Fibroblast of villous mesenchyme (primary cell): Measurements from ENCODE around the gene FHAD1. TPM values are rescaled to one million over a fixed set of nuclear protein-coding genes. Genes with fewer than 3 reads are reported as not detected.

Experiments used
- DNase-seq: peaks from one replicate; pipeline ENCODE4 v3.0.0-alpha.2; 2010; ENCODE audit warnings: low read depth
- H3K4me3 ChIP-seq: 2 replicates; pipeline ENCODE4 v1.5.1; 2011; ENCODE audit warnings: low read depth, mild to moderate bottlenecking, low read length
- CTCF ChIP-seq: IDR thresholded peaks from 2 replicates; pipeline ENCODE4 v1.5.1; 2012; ENCODE audit warnings: low read depth, mild to moderate bottlenecking, low read length; ENCODE audit not compliant: insufficient read depth
- total RNA-seq: library from RNA; depleted of rRNA; stranded (reverse); fragments of >200 nt; gene quantifications from 2 replicates; pipeline ENCODE4 v1.2.3, GENCODE V29; 2012

Gene FHAD1
- total RNA-seq, 1 donor: under 0.01 TPM

DNA sequence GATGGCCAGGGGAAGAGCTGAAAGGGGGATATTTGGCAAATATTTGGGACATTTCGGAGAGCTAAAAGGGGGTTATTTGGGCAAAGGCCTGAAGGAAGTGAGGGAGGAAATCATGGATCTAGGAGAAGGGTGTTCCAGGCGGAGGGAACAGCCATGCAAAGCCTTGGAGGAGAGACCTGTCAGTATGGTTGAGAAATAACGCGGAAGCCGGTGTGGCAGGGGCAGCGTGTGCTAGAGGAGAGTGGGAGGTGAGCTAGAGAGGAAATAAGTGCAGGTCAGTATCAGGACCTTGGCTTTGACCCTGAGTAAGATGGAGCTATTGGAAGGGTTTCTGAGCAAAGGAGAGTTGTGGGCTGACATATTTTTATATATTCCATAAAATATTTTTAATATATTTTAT, 194.2 kb downstream of the FHAD1 start:
- no peak for TF ChIP-seq CTCF
- DNase-seq: no peak
- H3K4me3 ChIP-seq: no peak overlapping the region

- DNase-seq: no peak
- TF ChIP-seq CTCF: no peak
- no peak overlapping the region for H3K4me3 ChIP-seq
These were observed 195.1 kb downstream of the FHAD1 start for GRCh38 chr1:15442119-15442518.

DNA sequence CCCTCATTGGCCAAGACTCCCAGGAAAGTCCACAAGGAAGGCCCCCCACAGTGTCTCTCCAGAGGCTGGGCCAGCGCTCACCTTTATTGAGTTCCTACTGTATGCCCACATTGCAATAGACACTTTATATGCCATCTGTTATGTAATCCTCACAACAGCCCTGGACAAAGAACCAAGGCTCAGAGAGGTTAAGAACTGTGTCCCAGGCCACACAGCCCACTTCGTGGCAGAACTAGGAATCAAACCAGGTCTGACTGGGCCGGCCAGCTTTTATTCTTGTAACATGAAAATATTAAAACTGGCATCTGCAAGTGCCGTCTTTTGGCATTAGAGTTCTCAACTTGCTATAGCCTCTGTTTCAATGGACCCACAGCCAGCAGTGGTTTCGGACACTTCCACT, 195.7 kb downstream of the FHAD1 start:
- DNase-seq: no peak
- H3K4me3 ChIP-seq: no peak overlapping the region
- no peak for TF ChIP-seq CTCF

- DNase-seq: no peak
- TF ChIP-seq CTCF: no peak
- H3K4me3 ChIP-seq: no peak overlapping the region
These were observed 196.3 kb downstream of the FHAD1 start for GRCh38 chr1:15443281-15443680.

DNA sequence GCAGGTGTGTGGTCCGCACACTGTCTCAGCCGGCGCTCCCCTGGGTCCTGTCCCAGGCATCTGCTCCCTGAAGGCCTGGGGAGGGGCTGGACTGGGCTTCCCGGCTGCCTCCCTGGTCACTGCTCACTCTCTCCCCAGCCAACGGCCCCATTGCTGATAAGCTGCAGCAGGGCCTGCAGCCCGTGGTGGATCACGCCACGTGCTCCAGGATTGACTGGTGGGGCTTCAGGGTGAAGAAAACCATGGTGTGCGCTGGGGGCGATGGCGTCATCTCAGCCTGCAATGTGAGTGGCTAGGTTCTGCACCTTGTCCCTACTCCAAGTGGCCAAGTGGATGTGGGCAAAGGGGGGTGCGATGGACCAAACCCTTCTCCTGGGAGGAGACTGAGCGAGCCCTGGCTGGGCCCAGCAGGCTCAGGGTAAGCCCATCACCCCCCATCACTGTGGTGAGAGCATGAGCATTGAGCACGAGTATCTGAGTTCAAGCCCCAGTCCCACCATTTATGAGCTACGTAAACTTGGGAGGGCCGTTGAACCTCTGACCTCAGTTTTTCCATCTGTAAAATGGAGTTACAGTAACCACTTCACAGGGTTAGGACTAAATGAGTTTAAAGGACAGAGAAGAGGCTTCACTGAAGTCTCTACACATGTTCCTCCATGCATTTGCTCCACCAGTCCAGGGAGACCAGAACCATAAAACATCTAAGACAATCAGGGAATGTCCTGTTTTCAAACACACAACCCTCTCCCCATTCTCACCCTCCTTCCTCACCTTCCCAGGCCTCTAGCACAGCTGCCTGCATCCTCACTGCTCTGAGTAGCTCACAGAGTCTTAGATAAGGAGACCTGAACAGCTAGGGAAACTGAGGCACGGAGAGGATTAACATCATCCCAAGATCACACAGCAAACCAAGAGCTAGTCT, 197.7 kb downstream of the FHAD1 start:
- no peak for DNase-seq
- no peak for TF ChIP-seq CTCF

DNA sequence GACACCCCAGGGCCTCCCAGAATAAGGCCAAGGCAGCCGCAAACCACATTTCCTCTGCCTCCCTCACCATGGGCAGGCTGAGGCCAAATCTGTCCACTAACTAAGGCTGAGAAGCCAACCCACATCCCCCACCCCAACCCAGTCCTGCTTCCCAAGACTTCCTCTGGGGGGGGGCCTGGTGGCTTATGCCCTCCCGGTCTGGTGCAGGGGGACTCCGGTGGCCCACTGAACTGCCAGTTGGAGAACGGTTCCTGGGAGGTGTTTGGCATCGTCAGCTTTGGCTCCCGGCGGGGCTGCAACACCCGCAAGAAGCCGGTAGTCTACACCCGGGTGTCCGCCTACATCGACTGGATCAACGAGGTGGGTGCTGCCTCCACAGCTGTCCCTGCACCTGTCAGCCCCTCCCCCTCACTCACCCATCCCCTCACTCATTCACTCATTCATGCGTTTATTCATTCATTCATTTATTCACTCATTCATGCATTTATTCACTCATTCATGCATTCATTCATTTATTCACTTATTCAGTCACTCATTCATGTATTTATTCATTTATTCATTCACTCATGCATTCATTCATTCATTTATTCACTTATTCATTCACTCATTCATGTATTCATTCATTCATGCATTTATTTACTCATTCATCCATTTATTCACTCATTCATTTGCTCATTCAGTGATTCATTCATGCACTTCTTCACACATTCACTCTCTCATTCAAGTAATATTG, 198.5 kb downstream of the FHAD1 start:
- no peak overlapping the region for H3K4me3 ChIP-seq
- TF ChIP-seq CTCF: no peak
- no peak for DNase-seq

More for the DNA sequence above, 197.7 kb downstream of the FHAD1 start:
- H3K4me3 ChIP-seq: no peak overlapping the region
